Activated CD8-positive, alpha-beta memory T cell treated with anti-CD3 and anti-CD28 coated beads, Interleukin-2, amount 50 U/mL, for 48 hours (primary cell): ENCODE data around the gene BMPR1B.

Experiments
- DNase-seq: peaks from one replicate; pipeline ENCODE4 v3.0.0-alpha.2; 2020

BMPR1B gene

DNA sequence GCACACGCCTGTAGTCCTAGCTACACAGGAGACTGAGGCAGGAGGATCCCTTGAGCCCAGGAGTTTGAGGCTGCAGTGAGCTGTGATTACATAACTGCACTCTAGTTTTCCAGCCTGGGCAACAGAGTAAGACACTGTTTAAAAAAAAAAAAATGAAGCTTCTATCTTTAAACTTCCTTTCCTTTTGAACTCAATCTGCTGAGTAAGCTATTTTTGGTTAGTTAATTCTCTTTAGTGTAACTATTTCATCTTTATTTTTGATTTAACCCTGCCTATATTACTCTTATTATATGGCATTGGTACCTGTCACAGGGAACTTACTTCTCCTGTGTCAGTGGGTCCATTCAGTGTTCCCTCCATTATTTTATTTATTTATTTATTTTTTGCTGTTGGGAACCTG is 160.8 kb downstream of the BMPR1B start:
- DNase-seq, result no peak

DNA sequence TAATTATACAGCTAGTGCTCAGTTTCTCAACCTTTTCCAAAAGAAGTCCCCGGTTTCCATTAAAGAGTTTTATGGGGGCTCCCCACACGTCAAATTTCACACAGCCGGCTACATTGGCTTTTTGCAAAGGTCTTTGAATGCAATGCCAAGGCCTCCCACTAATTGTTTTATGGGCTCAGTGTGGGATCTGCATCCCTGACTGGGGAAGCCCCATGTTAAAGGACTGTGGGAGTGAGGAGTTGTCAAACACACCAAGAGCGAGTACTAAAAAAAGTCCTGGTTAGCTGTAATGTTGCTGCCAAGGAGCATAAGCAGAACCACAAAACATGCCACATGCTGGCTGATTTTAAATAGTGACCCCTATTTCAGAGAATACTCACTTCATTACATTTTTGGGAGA is 162.6 kb downstream of the BMPR1B start:
- DNase-seq, result no peak

DNA sequence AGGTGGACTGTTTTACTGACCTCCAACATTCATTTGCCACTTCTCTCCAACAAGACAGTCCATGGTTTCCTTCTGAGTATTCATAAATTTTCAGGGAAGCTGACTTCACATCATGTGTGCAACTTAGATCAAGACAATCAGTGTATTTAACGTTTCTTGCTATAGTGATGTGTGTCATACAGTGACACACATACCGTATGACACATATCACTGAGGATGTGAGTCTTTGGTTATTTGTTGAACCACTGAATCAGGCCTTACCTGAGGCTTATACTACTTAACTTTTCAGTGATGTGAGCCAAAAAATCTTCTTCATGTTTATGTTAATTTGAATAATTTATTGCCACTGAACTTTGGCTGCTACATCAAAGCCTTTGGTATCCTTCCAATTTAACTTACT is 166.8 kb downstream of the BMPR1B start:
- no peak for DNase-seq

DNA sequence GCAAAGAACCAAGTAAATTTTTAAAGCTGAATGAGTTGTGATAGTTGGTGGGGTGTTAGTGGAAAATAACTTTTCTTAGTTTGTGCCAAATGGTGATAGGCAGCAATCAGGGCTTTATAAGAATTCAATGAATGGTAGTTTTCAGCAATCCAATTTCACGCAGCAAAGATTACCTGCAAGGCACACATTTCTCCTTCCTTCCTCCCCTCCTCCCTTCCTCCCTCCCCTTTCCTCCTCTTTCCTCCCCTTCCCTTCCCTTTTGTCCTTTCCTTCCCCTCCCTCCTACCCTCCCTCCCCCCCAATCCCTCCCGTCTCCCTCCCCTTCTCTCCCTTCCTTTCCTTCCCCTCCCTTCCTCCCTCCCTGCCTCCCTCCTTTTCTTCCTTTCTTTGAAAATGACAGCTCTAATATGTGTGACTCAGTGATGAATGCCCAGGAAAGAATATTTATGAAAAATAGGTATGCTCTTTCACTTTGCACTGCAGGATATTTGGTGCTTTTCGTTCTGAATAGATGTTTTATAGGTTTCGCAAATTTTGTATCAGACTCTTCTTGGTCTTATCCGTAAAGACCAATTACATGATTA is 168.1 kb downstream of the BMPR1B start:
- no peak for DNase-seq

DNA sequence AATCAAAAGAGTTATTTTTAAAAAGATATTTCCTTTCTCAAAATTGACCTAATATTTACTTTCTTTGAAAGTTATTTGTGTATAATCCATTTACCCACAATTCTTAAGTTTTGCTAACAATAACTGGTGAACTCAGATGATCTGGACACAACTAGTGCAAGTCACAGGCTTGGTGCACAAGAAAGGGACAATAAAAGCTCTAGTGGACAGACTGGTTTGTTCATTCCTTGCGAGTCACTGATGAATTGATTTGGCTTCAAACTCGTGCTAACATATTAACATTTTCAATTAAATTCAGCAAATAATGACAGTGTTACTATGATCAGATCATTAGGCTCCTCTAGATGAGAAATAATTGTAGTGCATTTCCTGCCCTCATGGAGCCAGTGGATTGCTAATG is 169.2 kb downstream of the BMPR1B start:
- no peak for DNase-seq

DNA sequence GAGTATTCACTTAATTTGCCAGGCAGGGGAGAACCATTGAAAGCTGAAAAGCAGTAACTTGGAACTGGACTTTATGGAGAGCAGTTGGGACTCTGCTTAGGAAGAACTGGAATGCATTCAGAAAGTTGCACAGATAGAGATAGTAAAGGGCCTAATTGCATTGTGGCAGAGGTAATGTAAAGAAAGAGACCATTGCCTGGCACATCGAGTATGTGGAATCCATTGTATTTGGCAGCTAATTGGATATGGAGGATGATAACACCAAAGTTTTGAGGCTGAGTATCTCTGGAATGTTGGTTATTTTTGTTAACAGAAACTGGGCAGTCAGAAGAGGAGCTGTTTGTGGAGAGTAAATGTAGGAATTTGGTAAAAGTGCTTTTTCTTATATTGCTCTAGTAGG is 169.9 kb downstream of the BMPR1B start:
- no peak for DNase-seq

DNA sequence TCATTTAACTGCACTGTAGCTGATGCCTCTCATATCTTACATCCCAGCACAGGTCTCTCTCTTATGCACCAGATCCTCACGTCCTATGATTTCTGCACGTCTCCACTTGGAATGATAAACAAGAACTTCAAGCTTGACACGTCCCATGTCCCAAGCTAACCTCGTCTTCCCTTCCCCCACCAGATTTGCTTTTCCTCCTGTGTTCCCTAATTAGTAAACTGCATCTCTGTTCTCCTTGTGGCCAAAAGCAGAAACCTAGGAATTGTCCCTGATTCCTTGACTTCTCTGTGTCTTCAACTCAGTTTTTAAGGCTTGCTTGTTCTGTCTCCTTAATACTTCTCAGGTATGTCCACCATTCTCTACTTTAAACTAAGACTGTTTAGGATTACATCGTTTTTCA is 171.9 kb downstream of the BMPR1B start:
- DNase-seq, result no peak

DNA sequence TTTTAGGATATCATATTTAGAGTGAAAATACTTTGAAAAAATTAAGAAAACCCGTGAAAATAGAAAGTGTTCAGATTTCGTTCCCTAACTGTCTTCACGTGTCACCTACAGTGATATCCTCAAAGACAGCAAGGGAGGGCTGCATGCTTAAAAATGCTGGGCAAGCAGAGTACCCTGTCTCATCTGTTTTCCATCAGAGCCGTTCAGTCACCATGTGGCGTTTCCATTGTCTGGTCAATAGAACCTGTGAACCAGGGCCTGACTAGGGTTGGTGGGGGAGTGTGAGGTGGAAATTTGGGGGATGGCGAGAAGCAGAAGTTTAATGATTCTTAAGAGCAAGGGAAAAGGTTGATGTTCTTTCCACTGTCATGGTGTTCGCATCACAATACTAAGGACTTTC is 173.9 kb downstream of the BMPR1B start:
- no peak for DNase-seq

DNA sequence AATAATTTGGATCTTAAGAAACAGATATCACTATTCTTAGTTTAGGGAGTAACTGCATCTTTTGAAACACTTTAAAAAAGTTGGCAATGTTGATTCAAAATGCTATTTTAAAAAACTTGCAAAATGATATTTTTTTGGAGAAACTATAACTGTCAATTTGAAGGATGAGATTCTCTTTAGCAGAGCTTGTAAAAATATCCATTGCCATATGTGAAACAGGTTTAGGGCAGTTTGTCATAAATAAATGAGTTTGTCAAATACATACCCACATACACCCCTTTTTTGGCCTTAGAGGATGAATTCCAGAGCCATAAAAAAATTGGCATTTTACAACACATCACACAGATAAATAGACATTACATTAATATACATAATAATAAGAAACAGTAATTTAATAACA is 174.6 kb downstream of the BMPR1B start:
- DNase-seq, result no peak

DNA sequence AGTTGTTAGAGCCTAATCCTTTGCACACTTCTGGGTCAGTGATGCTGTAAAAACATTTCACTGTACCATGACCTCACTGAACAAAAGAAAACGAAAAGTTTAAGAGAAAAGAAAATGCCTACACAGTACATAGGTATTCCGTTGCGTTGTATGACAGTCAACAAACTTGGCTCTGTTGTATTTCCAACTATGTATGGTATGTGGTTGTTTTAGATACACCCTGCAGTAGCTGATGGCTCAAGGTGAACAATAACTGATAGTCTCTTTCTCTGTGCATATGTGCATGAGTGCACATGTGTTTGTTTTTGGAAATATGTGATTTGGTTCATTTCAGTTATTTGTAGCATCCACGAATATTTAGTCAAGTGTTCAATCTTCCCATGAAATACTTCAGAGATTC is 176.0 kb downstream of the BMPR1B start:
- DNase-seq, result no peak

DNA sequence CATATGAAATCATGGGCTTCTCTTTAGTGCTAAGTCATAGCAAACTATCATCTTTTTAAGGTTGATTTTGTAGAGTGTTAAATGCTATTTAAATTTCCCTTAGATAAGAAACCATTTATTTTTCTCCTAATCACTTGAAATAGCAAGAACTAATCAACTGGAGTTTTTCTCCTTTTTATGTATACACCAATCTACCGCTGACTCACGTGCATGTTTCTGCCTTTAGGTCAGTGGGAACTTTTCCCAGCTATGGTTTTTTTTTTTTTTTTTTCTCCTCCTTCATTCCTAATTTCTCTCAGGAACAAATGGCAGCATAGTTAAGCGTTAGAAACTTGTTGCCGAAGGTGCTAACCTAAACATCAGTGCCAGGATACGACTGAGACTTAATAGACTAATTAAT is 176.4 kb downstream of the BMPR1B start:
- DNase-seq, result no peak

DNA sequence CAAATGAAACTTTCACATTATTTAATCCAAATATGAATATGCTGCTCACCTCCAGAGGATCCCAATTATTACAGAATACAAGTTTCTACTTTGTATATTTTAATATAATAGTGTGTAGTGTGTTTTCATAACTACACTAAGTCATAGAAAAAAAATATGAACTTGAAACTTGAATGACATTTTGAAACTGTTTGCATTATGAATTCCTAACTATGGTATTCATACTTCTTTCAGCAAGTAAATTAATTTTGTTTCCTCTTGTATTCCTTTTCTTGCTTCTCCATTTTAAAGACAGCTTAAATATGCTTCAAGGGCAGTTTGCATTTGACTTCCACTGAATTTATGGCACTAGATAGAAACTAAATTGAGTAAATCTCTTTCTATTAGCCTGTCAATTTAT is 177.1 kb downstream of the BMPR1B start:
- DNase-seq, result no peak

DNA sequence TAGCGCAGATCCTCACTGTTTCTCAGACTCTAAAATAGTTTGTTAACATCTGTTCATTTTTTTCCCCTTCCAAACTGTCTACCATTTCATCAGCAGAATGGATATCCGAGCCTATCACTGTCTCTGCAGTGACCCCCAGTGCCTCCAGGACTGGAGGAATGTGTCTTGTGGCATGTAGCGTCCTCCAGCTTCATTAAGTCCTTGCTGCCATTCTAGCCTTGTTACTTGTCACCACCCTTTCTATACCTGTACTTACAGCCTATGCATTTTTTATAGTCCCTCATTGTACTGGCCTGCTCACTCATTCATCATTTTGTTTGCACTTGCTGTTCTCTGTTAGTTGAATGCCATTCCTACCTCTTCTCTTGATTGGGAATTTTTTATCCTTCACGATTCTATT is 179.1 kb downstream of the BMPR1B start:
- DNase-seq, result no peak

DNA sequence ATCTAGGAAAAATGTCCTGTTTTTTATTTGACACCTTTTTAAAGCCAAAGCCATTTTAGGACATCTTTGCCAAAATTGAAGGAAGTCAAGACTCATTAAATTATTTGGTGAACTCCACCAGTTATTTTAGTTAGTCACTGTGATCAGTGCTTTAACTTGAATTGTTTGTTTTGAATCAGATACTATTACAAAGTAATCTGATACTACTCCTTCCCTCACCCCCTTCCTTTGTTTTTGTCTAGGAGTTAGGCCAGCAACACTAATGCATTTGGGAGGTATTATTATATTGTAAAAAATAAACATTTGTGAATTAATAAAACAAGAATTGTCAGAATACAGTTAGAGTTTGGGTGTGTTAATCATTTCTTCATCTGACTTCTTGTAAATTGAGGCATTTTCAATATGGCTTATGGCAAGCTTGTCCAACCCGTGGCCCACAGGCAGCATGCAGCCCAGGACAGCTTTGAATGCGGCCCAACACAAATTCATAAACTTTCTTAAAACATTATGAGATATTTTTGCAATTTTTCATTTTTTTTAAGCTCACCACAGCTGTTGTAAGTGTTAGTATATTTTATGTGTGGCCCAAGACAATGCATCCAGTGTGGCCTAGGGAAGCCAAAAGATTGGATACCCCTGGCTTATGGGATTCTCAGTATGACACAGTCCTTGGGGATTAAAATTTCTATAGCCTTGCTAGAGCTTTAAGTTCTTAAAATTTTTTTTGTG is 182.2 kb downstream of the BMPR1B start:
- DNase-seq, result no peak

DNA sequence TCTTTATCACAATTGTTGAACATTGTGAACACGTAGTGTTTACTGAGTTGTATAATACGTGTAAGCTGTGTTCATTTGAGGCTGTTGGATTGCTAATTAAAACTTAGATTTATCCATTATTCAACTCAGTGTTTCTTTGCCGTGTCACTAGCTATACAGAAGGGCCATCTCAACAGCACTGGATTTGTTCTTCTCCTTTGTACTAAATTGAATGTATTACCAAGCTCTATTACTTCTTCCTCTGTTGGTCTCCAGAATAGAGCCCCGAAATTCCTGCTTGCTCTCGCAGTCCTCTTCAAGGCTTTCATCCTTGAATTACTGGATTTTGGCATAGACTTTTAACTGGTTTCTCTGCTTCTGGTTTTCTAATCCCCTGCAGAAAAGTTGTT is 182.8 kb downstream of the BMPR1B start:
- DNase-seq, result no peak

DNA sequence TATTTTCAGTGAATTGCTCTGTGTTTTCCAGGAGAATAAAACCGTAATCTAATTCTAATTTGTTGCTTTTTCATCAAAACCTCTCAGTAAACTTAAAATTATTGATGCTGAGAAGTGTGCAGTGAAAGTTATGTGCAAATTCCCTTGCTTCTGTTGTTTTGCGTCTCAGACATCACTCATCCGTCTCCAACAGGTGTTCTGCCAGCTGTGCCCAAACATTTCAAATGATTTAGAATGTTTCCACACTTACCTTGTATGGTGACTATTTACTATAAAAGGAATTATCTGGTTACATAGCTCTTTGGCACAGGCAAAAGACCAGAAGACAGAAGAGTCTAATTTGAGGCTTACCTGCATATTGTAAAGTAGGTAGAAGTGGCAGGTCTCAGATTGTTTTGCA is 184.0 kb downstream of the BMPR1B start:
- no peak for DNase-seq

DNA sequence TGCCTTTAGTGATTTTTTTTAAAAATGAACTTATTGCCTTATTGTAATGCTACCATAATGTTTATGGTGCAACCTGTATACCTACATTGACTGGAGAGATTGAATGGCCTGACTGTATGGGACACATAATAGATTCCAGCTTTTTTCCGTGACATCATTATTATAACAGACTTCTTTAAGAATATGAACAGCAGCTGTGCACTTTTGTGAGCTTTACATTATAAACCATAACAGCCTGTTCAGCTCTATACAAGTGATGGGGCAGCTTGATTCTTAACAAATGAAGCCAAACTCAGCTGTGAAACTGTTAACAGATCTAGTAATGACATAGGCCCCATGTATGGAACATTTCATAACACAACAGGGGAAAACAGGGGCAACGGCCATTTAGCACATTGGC is 187.0 kb downstream of the BMPR1B start:
- DNase-seq, result no peak

DNA sequence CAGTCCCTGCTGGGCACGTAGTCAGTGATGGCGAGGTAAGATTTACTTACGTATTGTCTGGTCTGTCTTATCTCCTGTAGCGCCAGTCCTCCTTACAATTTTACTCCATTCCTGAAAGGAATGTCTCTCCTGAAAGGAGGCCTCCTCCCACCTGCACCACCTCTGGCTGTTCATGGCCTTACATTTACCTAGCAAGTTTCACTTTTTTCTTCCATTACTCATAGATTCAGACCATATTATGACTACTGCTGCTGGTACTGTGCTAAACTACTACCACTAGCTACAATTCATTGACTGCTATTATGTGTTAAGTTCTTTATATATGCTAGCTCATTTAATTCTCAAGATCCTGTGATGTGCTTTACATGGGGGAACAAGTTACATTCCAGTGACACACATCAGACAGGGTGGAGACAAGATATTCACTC is 189.9 kb downstream of the BMPR1B start:
- no peak for DNase-seq

DNA sequence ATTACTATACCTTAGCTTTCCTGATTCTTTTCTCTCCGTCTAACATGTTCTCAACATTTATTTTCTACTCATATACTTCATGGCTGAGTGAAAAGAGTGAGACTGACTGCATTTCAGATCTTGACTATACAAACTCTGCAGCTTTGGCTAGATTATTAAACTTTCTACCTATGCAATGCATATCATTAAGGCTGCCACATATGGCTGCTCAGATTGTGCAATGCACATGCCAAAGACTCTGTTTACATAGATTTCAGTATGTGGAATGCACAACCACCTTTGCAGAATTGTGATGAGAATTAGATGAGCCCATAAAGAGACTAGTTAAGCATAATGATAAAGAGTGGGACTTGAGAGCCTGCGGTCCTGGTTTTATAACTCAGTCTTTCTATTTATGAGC is 196.5 kb downstream of the BMPR1B start:
- no peak for DNase-seq

DNA sequence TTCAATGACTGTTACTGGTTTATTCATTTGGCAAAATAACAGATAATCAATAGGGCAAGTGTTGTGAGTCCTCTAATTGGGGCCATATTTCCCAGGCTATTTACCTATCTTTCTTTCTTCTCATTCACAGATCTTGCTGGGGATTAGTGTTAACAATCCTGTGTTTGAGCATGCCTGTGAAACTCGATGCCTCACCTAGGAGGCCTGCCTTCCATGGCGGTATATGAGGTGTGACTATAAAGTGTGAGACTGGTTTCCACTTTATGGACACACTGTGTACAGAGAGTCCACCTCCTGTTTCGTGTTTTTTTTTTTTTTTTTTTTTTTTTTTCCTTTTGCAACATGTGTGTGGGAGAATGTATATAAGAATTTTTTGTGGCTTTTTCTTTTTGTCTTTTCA is 199.3 kb downstream of the BMPR1B start:
- no peak for DNase-seq

DNA sequence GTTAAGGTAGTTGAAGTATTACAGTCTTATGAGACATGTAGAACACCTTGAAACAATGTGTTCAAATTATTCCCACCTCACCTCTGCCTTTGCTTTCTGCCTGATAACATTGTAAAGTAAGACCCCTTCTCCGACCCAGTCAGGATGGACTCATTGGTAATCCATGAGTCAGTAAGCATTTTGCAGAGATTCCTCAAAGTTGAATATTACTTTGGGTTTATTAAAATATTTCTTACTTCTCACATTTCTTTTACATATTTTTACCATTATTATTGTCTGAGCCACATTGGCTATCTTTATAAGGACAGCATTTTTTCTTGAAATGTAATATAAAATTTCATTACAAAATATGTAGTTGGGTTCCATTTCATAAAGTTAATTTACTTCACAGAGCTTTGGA is 201.6 kb downstream of the BMPR1B start:
- DNase-seq, result no peak

DNA sequence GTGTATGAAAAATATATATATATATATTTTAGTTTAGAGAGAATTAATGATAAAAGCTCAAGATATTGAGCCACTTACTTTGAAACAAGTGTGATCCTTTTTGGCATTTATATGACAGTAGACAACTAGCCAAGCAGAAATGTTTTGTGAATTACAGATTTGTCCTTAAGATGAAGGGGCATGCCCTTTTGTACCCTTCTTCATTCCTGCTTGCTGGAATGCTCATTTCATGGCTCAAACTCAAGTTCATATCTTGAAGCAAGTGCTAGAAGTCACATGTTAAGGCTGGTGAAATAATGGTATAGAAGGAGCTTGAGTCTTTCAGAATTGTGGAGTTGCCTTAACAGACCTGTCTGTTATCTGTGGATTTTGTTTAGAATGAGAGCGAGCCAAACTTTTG is 203.0 kb downstream of the BMPR1B start:
- DNase-seq, result no peak

DNA sequence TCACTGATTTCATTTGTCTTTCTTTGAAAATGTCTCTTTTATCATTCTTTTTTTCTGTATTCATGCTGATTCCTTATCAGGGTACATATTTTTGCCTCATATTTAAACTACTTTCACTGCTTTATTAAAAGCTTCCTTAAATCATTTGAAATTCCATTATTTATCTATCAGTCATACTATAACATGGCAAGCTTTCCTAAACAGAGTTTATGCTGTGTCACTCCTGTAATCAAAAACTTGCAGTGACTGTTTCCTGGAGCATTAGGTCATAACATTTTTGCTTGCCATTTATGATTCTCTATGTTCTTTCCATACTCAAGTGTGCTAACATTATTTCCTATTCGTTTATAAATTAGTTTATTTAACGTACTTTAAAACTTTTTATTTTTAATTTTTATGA is 203.7 kb downstream of the BMPR1B start:
- no peak for DNase-seq

DNA sequence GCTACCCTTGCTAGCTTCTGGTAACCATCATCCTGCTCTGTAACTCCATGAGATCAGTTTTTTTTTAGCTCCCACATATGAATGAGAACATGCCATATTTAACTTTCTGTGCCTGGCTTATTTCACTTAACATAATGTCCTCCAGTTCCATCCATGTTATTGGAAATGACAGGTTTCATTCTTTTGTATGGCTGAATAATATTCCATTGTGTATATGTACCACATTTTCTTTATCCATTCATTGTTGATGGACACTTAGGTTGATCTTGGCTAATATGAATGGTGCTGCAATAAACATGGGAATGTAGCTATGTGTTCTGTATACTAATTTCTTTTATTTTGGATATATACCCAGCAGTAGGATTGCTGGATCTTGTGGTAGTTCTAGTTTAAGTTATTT is 204.7 kb downstream of the BMPR1B start:
- DNase-seq, result no peak

DNA sequence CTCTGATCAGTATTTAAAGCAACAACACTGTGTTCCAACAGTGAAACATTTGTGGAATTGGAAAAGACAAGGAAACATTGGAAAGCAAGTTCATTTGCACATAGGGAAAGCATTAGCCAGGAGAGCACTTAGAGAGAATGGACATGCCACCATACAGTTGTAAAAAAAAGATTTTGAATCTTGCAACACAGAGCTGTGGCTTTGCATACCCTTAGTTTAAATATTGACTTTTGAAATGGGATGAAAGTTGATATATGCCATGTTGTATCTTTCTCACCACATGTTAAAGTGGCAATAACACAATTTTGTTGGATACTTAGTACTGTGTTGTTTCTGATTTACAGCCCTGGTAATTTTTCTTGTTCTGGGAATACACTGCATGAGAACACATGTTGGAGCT is 208.1 kb downstream of the BMPR1B start:
- DNase-seq, result no peak
